ENCODE measurements around the gene DACT2.

DNA sequence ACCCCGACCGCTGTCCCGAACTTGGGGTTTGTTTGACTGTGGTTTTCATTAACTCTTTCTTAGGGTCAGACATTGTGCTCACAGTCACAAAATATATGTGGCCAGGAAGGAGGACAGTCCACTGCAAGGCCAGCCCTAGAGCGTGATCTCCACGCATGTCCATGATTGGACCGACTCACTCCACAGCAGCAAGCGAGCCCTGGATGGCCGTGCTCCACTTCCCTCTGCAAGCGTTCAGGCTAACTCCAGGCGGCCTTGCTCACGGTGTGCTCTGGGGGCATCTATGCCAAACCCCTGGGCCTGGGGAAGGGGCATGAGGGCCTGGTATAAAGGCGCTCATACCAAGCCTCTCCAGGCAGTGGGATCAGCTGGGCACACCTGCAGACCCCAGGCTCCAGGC, 5.6 kb downstream of the DACT2 start:
- TF ChIP-seq, protein P1, sequence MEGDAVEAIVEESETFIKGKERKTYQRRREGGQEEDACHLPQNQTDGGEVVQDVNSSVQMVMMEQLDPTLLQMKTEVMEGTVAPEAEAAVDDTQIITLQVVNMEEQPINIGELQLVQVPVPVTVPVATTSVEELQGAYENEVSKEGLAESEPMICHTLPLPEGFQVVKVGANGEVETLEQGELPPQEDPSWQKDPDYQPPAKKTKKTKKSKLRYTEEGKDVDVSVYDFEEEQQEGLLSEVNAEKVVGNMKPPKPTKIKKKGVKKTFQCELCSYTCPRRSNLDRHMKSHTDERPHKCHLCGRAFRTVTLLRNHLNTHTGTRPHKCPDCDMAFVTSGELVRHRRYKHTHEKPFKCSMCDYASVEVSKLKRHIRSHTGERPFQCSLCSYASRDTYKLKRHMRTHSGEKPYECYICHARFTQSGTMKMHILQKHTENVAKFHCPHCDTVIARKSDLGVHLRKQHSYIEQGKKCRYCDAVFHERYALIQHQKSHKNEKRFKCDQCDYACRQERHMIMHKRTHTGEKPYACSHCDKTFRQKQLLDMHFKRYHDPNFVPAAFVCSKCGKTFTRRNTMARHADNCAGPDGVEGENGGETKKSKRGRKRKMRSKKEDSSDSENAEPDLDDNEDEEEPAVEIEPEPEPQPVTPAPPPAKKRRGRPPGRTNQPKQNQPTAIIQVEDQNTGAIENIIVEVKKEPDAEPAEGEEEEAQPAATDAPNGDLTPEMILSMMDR (IDR thresholded peaks at IDR 0.05) = no peak
- TF ChIP-seq EZH2phosphoT487 (IDR thresholded peaks at IDR 0.05) = no peak

Data from neural progenitor cell (in vitro differentiated cells).